Omental fat pad (tissue), 4 donors: Measurements from ENCODE around the gene TFG. TPM values are rescaled to one million over a fixed set of nuclear protein-coding genes. Genes with fewer than 3 reads are reported as not detected.

Experiments used
- ATAC-seq: fragments of 150-250 bp; one replicate; pipeline ENCODE4 v1.9.1; 2016; ENCODE audit warnings: mild to moderate bottlenecking, moderate library complexity; ENCODE audit not compliant: low FRiP score
- DNase-seq: peaks from one replicate; pipeline ENCODE4 v3.0.0-alpha.2; 2019; ENCODE audit warnings: low spot score
- CTCF ChIP-seq, 3 donors: fragments of 450-650 bp; IDR thresholded peaks; one replicate each; pipeline ENCODE4 v1.5.1; 2016 to 2017; ENCODE audit warnings: antibody characterized with exemption in 3 of 3, mild to moderate bottlenecking in 3 of 3, moderate library complexity in 2 of 3
- total RNA-seq, 4 donors: library from RNA; depleted of rRNA; stranded (reverse); fragments of >200 nt; gene quantifications; one replicate each; pipeline ENCODE4 v1.1.0, GENCODE V29; 2016

The TFG gene
- total RNA-seq, 4 donors from 2014 or later: 59.3 to 108 (median 91.3) TPM

GRCh38 chr3:100753846-100754245 lies 44.6 kb downstream of the TFG start:
- TF ChIP-seq CTCF (IDR thresholded peaks at IDR 0.05): no peak
- ATAC-seq (no peak), DNase-seq (no peak)

GRCh38 chr3:100754563-100755334 lies 45.5 kb downstream of the TFG start:
- TF ChIP-seq CTCF (IDR thresholded peaks at IDR 0.05): no peak
- no peak for ATAC-seq
- no peak for DNase-seq

- no peak for DNase-seq
- TF ChIP-seq CTCF (IDR thresholded peaks at IDR 0.05): no peak
- ATAC-seq: no peak
These were observed 47.1 kb downstream of the TFG start for GRCh38 chr3:100756441-100756840.

GRCh38 chr3:100759159-100759558 lies 49.9 kb downstream of the TFG start:
- ATAC-seq (no peak), DNase-seq (no peak)
- TF ChIP-seq CTCF (IDR thresholded peaks at IDR 0.05): no peak

GRCh38 chr3:100759950-100760349 lies 50.7 kb downstream of the TFG start:
- DNase-seq (no peak), ATAC-seq (no peak)
- TF ChIP-seq CTCF (IDR thresholded peaks at IDR 0.05): no peak

- no peak for ATAC-seq
- no peak for TF ChIP-seq CTCF (IDR thresholded peaks at IDR 0.05)
- DNase-seq: no peak
These were observed 51.1 kb downstream of the TFG start for GRCh38 chr3:100760377-100760776.
